HEK293 (cell line): ENCODE measurements around the gene TNS3.

Experiments
- ZFP37 ChIP-seq: fragments of 450-650 bp; formaldehyde crosslinking; IDR thresholded peaks from 2 replicates; pipeline ENCODE4 v1.5.1; 2016; ENCODE audit warnings: missing biosample characterization, missing genetic modification characterization
- ZNF169 ChIP-seq: fragments of 450-650 bp; formaldehyde crosslinking; IDR thresholded peaks from 2 replicates; pipeline ENCODE4 v1.5.1; 2016; ENCODE audit warnings: missing biosample characterization, missing genetic modification characterization
- ZNF302 ChIP-seq: fragments of 450-650 bp; formaldehyde crosslinking; IDR thresholded peaks from 2 replicates; pipeline ENCODE4 v1.5.1; 2016; ENCODE audit warnings: missing biosample characterization, missing genetic modification characterization, low read depth
- ZNF48 ChIP-seq: fragments of 450-650 bp; formaldehyde crosslinking; IDR thresholded peaks from 2 replicates; pipeline ENCODE4 v1.5.1; 2016; ENCODE audit warnings: missing biosample characterization, missing genetic modification characterization
- TF ChIP-seq, protein P1 (sequence below): fragments of 450-650 bp; formaldehyde crosslinking; IDR thresholded peaks from 2 replicates; pipeline ENCODE4 v1.5.1; 2016; ENCODE audit warnings: missing biosample characterization, missing genetic modification characterization
- TF ChIP-seq, protein P2 (sequence below): fragments of 450-650 bp; formaldehyde crosslinking; IDR thresholded peaks from 2 replicates; pipeline ENCODE4 v1.5.1; 2016; ENCODE audit warnings: missing biosample characterization, missing genetic modification characterization
- TF ChIP-seq, protein P3 (sequence below): fragments of 450-650 bp; formaldehyde crosslinking; conservative IDR thresholded peaks from 2 replicates; pipeline ENCODE4 v1.5.1; 2016; ENCODE audit warnings: low read depth, missing biosample characterization, missing genetic modification characterization

DNA sequence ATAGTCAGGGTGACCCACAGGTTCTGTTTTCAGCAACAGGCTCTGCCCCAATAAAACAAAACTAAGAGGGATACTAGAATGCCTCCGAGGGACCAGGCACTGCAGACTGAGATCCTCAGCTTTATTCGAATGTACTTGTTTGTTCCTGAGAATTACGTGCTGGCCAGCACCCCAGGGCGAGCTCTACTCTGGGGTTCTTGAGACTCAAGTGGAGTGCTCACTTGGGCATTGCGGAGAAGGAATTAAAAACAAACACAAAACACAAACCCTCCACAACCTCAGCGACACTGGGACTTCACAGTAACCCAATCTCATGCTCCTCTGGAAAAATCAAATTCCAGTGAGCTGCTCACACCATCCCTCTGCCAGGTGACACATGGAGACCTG, 250.7 kb downstream of the TNS3 start:
- TF ChIP-seq ZNF169 (tag by site-specific recombination): no peak
- TF ChIP-seq, protein P1, sequence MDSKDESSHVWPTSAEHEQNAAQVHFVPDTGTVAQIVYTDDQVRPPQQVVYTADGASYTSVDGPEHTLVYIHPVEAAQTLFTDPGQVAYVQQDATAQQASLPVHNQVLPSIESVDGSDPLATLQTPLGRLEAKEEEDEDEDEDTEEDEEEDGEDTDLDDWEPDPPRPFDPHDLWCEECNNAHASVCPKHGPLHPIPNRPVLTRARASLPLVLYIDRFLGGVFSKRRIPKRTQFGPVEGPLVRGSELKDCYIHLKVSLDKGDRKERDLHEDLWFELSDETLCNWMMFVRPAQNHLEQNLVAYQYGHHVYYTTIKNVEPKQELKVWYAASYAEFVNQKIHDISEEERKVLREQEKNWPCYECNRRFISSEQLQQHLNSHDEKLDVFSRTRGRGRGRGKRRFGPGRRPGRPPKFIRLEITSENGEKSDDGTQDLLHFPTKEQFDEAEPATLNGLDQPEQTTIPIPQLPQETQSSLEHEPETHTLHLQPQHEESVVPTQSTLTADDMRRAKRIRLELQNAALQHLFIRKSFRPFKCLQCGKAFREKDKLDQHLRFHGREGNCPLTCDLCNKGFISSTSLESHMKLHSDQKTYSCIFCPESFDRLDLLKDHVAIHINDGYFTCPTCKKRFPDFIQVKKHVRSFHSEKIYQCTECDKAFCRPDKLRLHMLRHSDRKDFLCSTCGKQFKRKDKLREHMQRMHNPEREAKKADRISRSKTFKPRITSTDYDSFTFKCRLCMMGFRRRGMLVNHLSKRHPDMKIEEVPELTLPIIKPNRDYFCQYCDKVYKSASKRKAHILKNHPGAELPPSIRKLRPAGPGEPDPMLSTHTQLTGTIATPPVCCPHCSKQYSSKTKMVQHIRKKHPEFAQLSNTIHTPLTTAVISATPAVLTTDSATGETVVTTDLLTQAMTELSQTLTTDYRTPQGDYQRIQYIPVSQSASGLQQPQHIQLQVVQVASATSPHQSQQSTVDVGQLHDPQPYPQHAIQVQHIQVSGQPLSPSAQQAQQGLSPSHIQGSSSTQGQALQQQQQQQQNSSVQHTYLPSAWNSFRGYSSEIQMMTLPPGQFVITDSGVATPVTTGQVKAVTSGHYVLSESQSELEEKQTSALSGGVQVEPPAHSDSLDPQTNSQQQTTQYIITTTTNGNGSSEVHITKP (tag by site-specific recombination): no peak
- TF ChIP-seq, protein P2, sequence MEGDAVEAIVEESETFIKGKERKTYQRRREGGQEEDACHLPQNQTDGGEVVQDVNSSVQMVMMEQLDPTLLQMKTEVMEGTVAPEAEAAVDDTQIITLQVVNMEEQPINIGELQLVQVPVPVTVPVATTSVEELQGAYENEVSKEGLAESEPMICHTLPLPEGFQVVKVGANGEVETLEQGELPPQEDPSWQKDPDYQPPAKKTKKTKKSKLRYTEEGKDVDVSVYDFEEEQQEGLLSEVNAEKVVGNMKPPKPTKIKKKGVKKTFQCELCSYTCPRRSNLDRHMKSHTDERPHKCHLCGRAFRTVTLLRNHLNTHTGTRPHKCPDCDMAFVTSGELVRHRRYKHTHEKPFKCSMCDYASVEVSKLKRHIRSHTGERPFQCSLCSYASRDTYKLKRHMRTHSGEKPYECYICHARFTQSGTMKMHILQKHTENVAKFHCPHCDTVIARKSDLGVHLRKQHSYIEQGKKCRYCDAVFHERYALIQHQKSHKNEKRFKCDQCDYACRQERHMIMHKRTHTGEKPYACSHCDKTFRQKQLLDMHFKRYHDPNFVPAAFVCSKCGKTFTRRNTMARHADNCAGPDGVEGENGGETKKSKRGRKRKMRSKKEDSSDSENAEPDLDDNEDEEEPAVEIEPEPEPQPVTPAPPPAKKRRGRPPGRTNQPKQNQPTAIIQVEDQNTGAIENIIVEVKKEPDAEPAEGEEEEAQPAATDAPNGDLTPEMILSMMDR (tag by site-specific recombination): no peak
- no peak for TF ChIP-seq ZFP37 (tag by site-specific recombination)
- TF ChIP-seq, protein P3, sequence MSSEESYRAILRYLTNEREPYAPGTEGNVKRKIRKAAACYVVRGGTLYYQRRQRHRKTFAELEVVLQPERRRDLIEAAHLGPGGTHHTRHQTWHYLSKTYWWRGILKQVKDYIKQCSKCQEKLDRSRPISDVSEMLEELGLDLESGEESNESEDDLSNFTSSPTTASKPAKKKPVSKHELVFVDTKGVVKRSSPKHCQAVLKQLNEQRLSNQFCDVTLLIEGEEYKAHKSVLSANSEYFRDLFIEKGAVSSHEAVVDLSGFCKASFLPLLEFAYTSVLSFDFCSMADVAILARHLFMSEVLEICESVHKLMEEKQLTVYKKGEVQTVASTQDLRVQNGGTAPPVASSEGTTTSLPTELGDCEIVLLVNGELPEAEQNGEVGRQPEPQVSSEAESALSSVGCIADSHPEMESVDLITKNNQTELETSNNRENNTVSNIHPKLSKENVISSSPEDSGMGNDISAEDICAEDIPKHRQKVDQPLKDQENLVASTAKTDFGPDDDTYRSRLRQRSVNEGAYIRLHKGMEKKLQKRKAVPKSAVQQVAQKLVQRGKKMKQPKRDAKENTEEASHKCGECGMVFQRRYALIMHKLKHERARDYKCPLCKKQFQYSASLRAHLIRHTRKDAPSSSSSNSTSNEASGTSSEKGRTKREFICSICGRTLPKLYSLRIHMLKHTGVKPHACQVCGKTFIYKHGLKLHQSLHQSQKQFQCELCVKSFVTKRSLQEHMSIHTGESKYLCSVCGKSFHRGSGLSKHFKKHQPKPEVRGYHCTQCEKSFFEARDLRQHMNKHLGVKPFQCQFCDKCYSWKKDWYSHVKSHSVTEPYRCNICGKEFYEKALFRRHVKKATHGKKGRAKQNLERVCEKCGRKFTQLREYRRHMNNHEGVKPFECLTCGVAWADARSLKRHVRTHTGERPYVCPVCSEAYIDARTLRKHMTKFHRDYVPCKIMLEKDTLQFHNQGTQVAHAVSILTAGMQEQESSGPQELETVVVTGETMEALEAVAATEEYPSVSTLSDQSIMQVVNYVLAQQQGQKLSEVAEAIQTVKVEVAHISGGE (tag by site-specific recombination): no peak
- TF ChIP-seq ZNF302 (tag by site-specific recombination): no peak
- TF ChIP-seq ZNF48 (tag by site-specific recombination): no peak
